AG09319 (cell line): ENCODE results near the gene HIP1R.

Experiments
- DNase-seq: peaks from one replicate; pipeline ENCODE4 v3.0.0-alpha.2; 2010; ENCODE audit warnings: low read depth; ENCODE audit errors: extremely low read depth
- TF ChIP-seq, protein P1 (sequence below): IDR thresholded peaks from 2 replicates; pipeline ENCODE4 v1.5.1; 2011; ENCODE audit warnings: low read depth, mild to moderate bottlenecking, inconsistent platforms, low read length, moderate library complexity

Gene HIP1R

DNA sequence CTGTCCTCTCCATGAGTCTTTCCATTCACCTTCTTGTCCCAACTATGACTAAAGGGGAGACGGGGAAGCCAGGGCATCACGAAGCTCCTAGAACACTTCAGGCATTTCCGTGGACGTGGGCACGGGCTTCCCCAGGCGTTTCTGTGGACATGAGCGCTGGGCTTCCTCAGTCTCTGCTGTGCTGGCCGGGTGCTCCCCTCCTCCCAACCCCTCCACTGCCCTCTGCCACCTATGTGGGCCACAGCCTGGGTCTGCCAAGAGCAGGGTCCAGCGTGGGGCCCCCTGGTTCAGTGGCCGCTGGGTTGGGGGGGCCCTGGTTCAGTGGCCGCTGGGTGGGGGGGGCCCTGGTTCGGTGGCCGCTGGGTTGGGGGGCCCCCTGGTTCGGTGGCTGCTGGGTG, 14.8 kb downstream of the HIP1R start:
- TF ChIP-seq, protein P1, sequence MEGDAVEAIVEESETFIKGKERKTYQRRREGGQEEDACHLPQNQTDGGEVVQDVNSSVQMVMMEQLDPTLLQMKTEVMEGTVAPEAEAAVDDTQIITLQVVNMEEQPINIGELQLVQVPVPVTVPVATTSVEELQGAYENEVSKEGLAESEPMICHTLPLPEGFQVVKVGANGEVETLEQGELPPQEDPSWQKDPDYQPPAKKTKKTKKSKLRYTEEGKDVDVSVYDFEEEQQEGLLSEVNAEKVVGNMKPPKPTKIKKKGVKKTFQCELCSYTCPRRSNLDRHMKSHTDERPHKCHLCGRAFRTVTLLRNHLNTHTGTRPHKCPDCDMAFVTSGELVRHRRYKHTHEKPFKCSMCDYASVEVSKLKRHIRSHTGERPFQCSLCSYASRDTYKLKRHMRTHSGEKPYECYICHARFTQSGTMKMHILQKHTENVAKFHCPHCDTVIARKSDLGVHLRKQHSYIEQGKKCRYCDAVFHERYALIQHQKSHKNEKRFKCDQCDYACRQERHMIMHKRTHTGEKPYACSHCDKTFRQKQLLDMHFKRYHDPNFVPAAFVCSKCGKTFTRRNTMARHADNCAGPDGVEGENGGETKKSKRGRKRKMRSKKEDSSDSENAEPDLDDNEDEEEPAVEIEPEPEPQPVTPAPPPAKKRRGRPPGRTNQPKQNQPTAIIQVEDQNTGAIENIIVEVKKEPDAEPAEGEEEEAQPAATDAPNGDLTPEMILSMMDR, result no peak
- no peak for DNase-seq

- DNase-seq, result no peak
- TF ChIP-seq, protein P1, result no peak
Observed at GRCh38 chr12:122850695-122851350, 15.6 kb downstream of the HIP1R start.

DNA sequence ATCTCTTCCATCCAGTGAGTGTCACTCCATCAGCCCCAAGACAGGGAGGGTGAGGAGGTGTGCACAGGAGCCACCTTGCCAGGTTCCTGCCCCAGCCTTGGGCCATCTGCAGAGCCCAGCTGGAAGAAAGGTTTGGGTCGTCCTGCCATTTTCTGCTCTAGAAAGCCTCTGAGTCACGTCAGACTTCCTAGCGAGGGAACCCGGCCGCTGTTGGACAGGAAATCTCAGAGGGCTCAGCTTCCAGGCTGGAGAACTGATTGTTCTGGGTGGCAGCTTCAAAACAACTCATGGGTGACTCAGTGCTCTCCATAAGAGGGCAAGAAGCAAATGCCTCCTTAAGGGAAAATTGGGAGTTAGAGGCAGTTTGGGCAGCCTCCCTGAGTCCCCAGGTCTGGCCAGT, 16.6 kb downstream of the HIP1R start:
- TF ChIP-seq, protein P1, result no peak
- DNase-seq, result no peak

- DNase-seq, result no peak
- TF ChIP-seq, protein P1, result no peak
Observed at GRCh38 chr12:122852336-122853275, 17.3 kb downstream of the HIP1R start.

- DNase-seq, result no peak
- TF ChIP-seq, protein P1, result no peak
Observed at GRCh38 chr12:122853582-122854245, 18.5 kb downstream of the HIP1R start.

- DNase-seq, result no peak
- TF ChIP-seq, protein P1, result no peak
Observed at GRCh38 chr12:122854554-122854953, 19.3 kb downstream of the HIP1R start.
